Bronchial epithelial cell (primary cell): ENCODE data around the gene XRN2. TPM values are rescaled to one million over a fixed set of nuclear protein-coding genes. Genes with fewer than 3 reads are reported as not detected.

ENCODE experiments used
- DNase-seq: peaks from one replicate; pipeline ENCODE4 v3.0.0-alpha.2; 2010; ENCODE audit warnings: low read depth
- FAIRE-seq: peaks from 2 replicates; lab custom pipeline; 2011; peaks lifted over from hg19 to GRCh38; lab: Jason Lieb, UNC
- H3K27me3 ChIP-seq: 2 replicates; pipeline ENCODE4 v1.5.1; 2011; ENCODE audit warnings: low read length; ENCODE audit not compliant: control insufficient read depth, insufficient read depth
- H3K36me3 ChIP-seq: 2 replicates; pipeline ENCODE4 v1.5.1; 2011; ENCODE audit warnings: low read length; ENCODE audit not compliant: control insufficient read depth, insufficient read depth
- H3K4me3 ChIP-seq: 2 replicates; pipeline ENCODE4 v1.5.1; 2011; ENCODE audit warnings: mild to moderate bottlenecking, low read depth, low read length, control low read depth
- CTCF ChIP-seq: IDR thresholded peaks from 2 replicates; pipeline ENCODE4 v1.5.1; 2011; ENCODE audit warnings: mild to moderate bottlenecking, moderate library complexity, low read length, control low read depth, inconsistent platforms; ENCODE audit not compliant: insufficient read depth, severe bottlenecking
- total RNA-seq: library from RNA; depleted of rRNA; stranded (reverse); fragments of >200 nt; gene quantifications from 2 replicates; pipeline ENCODE4 v1.2.1, GENCODE V29; 2014

XRN2 gene
- total RNA-seq, 1 donor from 2014 or later: 78.2 TPM

DNA sequence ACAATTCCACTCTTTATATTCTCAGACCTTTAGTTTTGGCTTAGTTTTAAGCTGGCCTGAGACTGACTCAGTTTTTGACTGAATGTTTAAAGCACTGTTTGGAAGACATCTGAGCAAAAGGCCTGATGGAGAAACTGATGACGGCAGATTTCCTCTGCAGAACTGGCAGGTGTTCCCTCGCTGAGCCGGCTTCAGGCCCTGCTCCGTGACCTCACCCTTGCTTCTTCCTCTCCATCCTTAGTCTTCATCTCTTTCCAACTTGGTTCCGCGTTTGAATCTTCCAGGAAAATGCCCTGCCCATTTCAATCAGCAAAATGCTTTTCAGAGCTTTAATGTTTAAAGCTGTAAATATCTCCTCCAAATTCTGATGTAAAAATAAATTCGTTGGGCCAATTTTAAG lies 87.6 kb downstream of the XRN2 start:
- no peak for FAIRE-seq
- H3K36me3 ChIP-seq: peaks cover 2% of the 10 kb centered on the region
- H3K4me3 ChIP-seq: no peak overlapping the region
- no peak for DNase-seq
- TF ChIP-seq CTCF: no peak
- H3K27me3 ChIP-seq: peaks cover 17% of the 10 kb centered on the region

DNA sequence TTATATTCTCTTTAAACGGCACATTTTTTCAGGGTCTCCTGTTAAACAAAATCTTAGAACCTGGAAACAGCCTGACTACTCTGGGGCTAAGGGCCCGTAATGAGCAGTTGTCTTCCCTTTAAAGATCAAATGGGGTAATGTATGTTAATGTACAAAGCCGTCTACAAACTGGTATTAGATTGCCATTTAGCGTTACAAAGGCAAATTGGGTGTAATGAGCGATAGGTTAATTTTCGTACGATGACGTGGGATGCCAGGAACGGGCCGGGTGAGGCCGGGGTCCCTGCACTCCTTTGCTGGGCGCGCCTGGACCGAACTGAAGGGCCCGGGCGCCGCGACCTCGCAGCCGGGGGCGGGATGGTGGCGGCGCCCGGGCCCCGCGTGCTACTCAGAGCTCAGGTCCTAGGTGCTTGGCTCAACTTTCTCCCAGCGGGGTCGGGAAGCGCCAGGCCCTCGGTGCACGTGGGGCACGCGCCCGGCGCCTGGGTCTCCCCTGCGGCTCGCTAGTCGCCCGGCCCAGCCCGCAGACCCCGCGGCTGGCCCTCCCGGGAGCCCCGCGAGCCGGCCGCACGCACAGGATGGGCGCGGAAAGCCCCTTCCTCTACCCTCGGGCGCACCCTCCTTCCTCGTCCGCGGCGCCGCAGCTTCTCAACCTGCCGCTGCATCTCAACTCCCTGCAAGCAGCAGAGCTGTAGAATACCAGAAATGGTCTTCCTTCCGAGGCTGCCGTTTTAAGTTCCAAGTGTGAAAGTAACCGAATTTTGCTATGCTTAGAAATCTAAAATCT lies 88.2 kb downstream of the XRN2 start:
- FAIRE-seq: no peak
- DNase-seq: no peak
- peaks cover 21% of the 10 kb centered on the region for H3K27me3 ChIP-seq
- H3K36me3 ChIP-seq: peaks cover 2% of the 10 kb centered on the region
- no peak overlapping the region for H3K4me3 ChIP-seq
- no peak for TF ChIP-seq CTCF

GRCh38 chr20:21391972-21392352 lies 88.8 kb downstream of the XRN2 start:
- H3K27me3 ChIP-seq: peaks cover 21% of the 10 kb centered on the region
- TF ChIP-seq CTCF: no peak
- no peak for DNase-seq
- no peak for FAIRE-seq
- H3K36me3 ChIP-seq: no peaks in the 10 kb centered on the region
- H3K4me3 ChIP-seq: no peak overlapping the region

DNA sequence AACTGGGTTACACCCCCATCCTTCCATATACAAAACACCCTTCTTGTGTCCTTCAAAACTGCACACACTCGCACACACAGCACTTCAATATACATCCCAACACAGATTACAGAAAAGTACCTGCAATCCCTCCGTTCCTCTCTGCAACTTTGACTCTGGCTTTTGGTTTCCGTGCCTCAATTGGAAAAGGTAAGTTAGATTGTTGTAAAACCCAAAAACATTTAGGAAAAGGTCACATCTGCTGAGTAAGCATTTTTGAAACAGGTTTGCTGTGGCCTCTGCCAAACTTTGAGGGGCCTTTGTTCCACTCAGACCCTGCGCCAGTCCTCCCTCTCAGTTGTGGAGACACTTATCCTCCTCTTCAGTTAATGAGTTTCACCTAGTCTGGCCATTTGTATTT lies 90.0 kb downstream of the XRN2 start:
- DNase-seq (no peak), FAIRE-seq (no peak)
- no peak for TF ChIP-seq CTCF
- no peak overlapping the region for H3K4me3 ChIP-seq
- peaks cover 29% of the 10 kb centered on the region for H3K27me3 ChIP-seq
- no peaks in the 10 kb centered on the region for H3K36me3 ChIP-seq

GRCh38 chr20:21393816-21394519 lies 90.8 kb downstream of the XRN2 start:
- H3K36me3 ChIP-seq: no peaks in the 10 kb centered on the region
- H3K4me3 ChIP-seq: no peak overlapping the region
- no peak for TF ChIP-seq CTCF
- FAIRE-seq (no peak), DNase-seq (no peak)
- peaks cover 33% of the 10 kb centered on the region for H3K27me3 ChIP-seq
